Hepatocyte (in vitro differentiated cells): Measurements from ENCODE around the gene PIN1. TPM values are rescaled to one million over a fixed set of nuclear protein-coding genes. Genes with fewer than 3 reads are reported as not detected.

ENCODE experiments used
- DNase-seq: peaks from one replicate; pipeline ENCODE4 v3.0.0-alpha.2; 2016; ENCODE audit warnings: low spot score
- H2AFZ ChIP-seq: fragments of 200-600 bp; sonication (generic); 2 replicates; pipeline ENCODE4 v1.6.0; 2016; ENCODE audit warnings: antibody characterized with exemption, mild to moderate bottlenecking
- H3K27ac ChIP-seq: fragments of 200-600 bp; sonication (generic); 2 replicates; pipeline ENCODE4 v1.5.1; 2016; ENCODE audit warnings: mild to moderate bottlenecking
- H3K27me3 ChIP-seq: fragments of 200-600 bp; sonication (generic); 2 replicates; pipeline ENCODE4 v1.6.1; 2016
- H3K36me3 ChIP-seq: fragments of 200-600 bp; sonication (generic); replicated peaks from 2 replicates; pipeline ENCODE4 v1.5.1; 2016; ENCODE audit warnings: low read depth; ENCODE audit not compliant: insufficient read depth
- H3K4me1 ChIP-seq: fragments of 200-600 bp; sonication (generic); 2 replicates; pipeline ENCODE4 v1.5.1; 2016; ENCODE audit warnings: mild to moderate bottlenecking, moderate library complexity; ENCODE audit not compliant: insufficient read depth
- H3K4me2 ChIP-seq: fragments of 200-600 bp; sonication (generic); 2 replicates; pipeline ENCODE4 v1.6.0; 2016
- H3K4me3 ChIP-seq: fragments of 200-600 bp; sonication (generic); 2 replicates; pipeline ENCODE4 v1.5.1; 2016; ENCODE audit warnings: mild to moderate bottlenecking
- H3K79me2 ChIP-seq: fragments of 200-600 bp; sonication (generic); 2 replicates; pipeline ENCODE4 v1.6.0; 2017; ENCODE audit warnings: mild to moderate bottlenecking
- H3K9me2 ChIP-seq: fragments of 200-600 bp; sonication (generic); replicated peaks from 2 replicates; pipeline ENCODE4 v1.6.0; 2017; ENCODE audit warnings: mild to moderate bottlenecking; ENCODE audit not compliant: insufficient read depth
- H3K9me3 ChIP-seq: fragments of 200-600 bp; sonication (generic); 2 replicates; pipeline ENCODE4 v1.5.1; 2016; ENCODE audit warnings: low read depth, mild to moderate bottlenecking
- H4K20me1 ChIP-seq: fragments of 200-600 bp; sonication (generic); 2 replicates; pipeline ENCODE4 v1.6.0; 2016; ENCODE audit warnings: mild to moderate bottlenecking; ENCODE audit not compliant: insufficient read depth, poor library complexity, severe bottlenecking
- CTCF ChIP-seq: fragments of 200-600 bp; sonication (generic); IDR thresholded peaks from 2 replicates; pipeline ENCODE4 v1.5.1; 2016; ENCODE audit warnings: antibody characterized with exemption, mild to moderate bottlenecking; ENCODE audit not compliant: poor library complexity
- EZH2 ChIP-seq: fragments of 200-600 bp; sonication (generic); IDR thresholded peaks from 2 replicates; pipeline ENCODE4 v1.6.1; 2016; ENCODE audit warnings: antibody characterized with exemption, mild to moderate bottlenecking, borderline replicate concordance
- EZH2phosphoT487 ChIP-seq: fragments of 200-600 bp; sonication (generic); IDR thresholded peaks from one replicate; pipeline ENCODE4 v1.6.1; 2018; ENCODE audit warnings: antibody characterized with exemption, mild to moderate bottlenecking, low read depth, moderate library complexity; ENCODE audit not compliant: unreplicated experiment, severe bottlenecking
- WGBS: methylation state at CpG from one replicate; pipeline ENCODE4 v1.1.6; 2016; ENCODE audit warnings: low lambda C conversion rate; ENCODE audit errors: missing lambda C conversion rate; 5-methylcytosine and 5-hydroxymethylcytosine counted together
- polyA plus RNA-seq: library from polyadenylated mRNA; unstranded; fragments of >200 nt; fragmentation: Nextera tagmentation; extraction: Ambion mirVana; gene quantifications from 2 replicates; pipeline ENCODE4 v1.2.1, GENCODE V29; 2016
- total RNA-seq: library from RNA; depleted of rRNA; stranded (reverse); fragments of >200 nt; gene quantifications from 2 replicates; pipeline ENCODE4 v1.2.3, GENCODE V29; 2014

PIN1 gene
- total and polyA plus RNA-seq, 2 experiments from 2014 or later, result 62.1 to 123 TPM

DNA sequence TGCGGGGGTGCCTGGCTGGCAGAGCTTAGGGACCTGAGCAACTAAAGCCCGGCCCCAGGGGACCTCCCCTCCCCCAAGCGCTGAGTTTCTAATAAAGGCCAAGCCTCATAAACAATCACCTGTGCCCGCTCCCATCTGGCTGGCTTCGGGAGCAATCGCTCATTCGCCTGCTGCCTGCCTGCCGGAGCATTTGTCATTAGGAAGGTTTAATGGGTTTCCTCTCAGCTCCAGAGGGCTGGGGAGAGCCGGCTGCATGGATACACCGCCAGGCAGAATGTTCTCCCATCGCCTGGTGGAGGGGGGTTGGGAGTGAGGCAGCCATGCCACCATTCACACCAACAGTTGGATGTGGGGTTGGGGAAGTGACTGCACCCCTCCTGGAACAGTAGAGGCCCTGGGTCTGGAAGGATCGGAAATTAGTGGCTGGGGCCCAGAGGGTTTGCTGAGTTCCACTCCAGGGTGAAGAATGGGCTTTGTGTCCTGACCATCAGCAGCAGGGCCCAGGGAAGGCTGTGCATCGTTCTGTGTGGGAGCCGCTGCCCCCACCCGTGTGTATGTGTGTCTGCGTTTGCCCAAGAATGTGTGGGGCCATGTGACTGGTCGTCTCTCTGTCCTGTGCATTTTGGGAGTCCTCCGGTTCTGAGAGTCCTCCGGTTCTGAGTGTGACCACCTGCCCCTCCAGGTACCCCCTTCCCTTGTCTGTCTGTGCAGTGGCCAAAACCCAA is 15.3 kb downstream of the PIN1 start:
- Histone ChIP-seq H4K20me1 (no peaks in the 10 kb centered on the region), H3K27ac (no peak overlapping the region), H3K27me3 (no peaks in the 10 kb centered on the region), H3K79me2 (no peaks in the 10 kb centered on the region), H3K4me3 (no peak overlapping the region), H3K9me2 (no peaks in the 10 kb centered on the region), H3K9me3 (no peaks in the 10 kb centered on the region), H2AFZ (no peak overlapping the region), H3K36me3 (no peaks in the 10 kb centered on the region), H3K4me1 (no peaks in the 10 kb centered on the region), H3K4me2 (no peak overlapping the region)
- DNase-seq, result no peak
- WGBS, result 77% methylated on average over 18 of the region's 19 CpGs
- no peak for TF ChIP-seq EZH2phosphoT487
- no peak for TF ChIP-seq EZH2
- no peak for TF ChIP-seq CTCF

DNA sequence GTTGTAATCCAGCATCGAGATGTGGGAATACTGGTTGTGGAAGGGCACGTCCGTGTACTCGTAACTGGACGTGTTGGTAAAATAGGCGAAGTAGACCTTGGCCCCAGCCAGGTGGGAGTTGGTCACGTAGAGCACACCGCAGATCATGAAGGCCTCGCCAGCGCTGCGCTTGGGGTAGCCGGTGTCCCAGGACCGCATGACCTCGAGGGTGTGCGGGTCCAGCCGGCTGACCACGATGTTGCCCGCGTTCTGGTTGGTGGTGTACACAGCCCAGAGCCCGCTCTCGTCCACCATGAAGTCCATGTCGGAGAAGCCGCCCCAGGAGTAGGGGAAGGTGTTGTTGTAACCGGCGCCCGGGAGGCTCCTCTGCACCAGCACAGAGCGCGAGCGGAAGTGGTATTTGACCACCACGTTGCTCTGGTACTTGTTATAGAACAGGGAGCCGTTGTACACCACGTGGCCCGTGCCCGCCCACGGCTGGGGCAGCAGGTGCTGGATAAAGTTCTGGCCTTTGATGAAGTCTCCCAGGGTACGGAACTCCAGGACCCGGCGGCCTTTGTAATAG is 19.2 kb downstream of the PIN1 start:
- no peak for TF ChIP-seq EZH2phosphoT487
- no peak for TF ChIP-seq EZH2
- no peak for TF ChIP-seq CTCF
- Histone ChIP-seq H3K9me3 (no peaks in the 10 kb centered on the region), H3K36me3 (no peaks in the 10 kb centered on the region), H3K79me2 (no peaks in the 10 kb centered on the region), H3K27me3 (no peaks in the 10 kb centered on the region), H2AFZ (no peak overlapping the region), H3K27ac (no peak overlapping the region), H4K20me1 (no peaks in the 10 kb centered on the region), H3K4me2 (no peak overlapping the region), H3K4me3 (no peak overlapping the region), H3K9me2 (no peaks in the 10 kb centered on the region), H3K4me1 (no peaks in the 10 kb centered on the region)
- no peak for DNase-seq
- WGBS, result 98% methylated on average over 37 of the region's 38 CpGs

GRCh38 chr19:9856609-9857008 is 21.5 kb downstream of the PIN1 start:
- no peaks in the 10 kb centered on the region for H3K79me2 ChIP-seq
- TF ChIP-seq EZH2 (no peak), EZH2phosphoT487 (no peak), CTCF (no peak)
- 95% methylated on average over 9 of the region's 9 CpGs for WGBS
- H2AFZ ChIP-seq, result no peak overlapping the region
- no peak overlapping the region for H3K27ac ChIP-seq
- no peak for DNase-seq
- H3K4me2 ChIP-seq, result no peak overlapping the region
- H3K36me3 ChIP-seq, result no peaks in the 10 kb centered on the region
- no peaks in the 10 kb centered on the region for H3K9me3 ChIP-seq
- H3K9me2 ChIP-seq, result no peaks in the 10 kb centered on the region
- no peaks in the 10 kb centered on the region for H3K4me1 ChIP-seq
- no peaks in the 10 kb centered on the region for H4K20me1 ChIP-seq
- H3K27me3 ChIP-seq, result no peaks in the 10 kb centered on the region
- no peak overlapping the region for H3K4me3 ChIP-seq
